ENCODE measurements around the gene EXOG. TPM values are rescaled to one million over a fixed set of nuclear protein-coding genes. Genes with fewer than 3 reads are reported as not detected.
"Not testable (repeated sequence)": the region's sequence is repeated elsewhere in the genome, so short reads cannot be mapped to it uniquely, and the experiment has no call there.

EXOG gene
- polyA plus RNA-seq, 6 donors from 2014 or later = 7.4 to 26.0 (median 10.5) TPM

- Mint-ChIP-seq H3K36me3 (peaks cover 0 to 4% of the 10 kb centered on the region in 2 donors), H3K27me3 (peaks cover 0 to 15% (median 10%) of the 10 kb centered on the region in 3 donors), H3K4me3 (no peak overlapping the region), H3K9me3 (peaks cover 0 to 9% (median 5%) of the 10 kb centered on the region in 7 donors), H3K27ac (no peak overlapping the region), H3K4me1 (no peaks in the 10 kb centered on the region)
- no peak for DNase-seq
- ATAC-seq (ENCODE audit: low read depth in 2 of 2) = no peak
Observed at GRCh38 chr3:38558864-38559263, 62.7 kb downstream of the EXOG start.

DNA sequence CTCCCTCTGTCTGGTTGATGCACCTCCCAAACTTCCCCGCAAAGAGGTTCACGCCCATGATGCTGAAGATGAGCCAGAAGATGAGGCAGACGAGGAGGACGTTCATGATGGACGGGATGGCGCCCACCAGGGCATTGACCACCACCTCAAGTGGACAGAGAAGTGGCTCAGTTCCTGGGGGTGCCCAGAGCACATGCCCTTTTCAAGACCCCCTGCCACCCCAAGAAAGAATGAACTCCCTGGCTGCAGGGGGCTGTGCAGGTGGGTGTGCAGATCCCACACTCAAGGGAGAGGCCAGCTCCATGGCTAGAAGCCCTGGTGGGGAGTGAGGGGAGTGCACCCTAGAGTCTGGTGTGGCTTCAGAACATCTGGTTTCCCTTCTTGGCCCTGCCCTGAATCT, 64.1 kb downstream of the EXOG start:
- ATAC-seq (ENCODE audit: low read depth in 2 of 2) (no peak), DNase-seq (no peak)
- H3K4me1 Mint-ChIP-seq = no peaks in the 10 kb centered on the region
- H3K27me3 Mint-ChIP-seq = peaks cover 0 to 15% (median 10%) of the 10 kb centered on the region in 3 donors
- H3K36me3 Mint-ChIP-seq = no peaks in the 10 kb centered on the region
- peaks cover 0 to 2% (median 0%) of the 10 kb centered on the region in 7 donors for H3K9me3 Mint-ChIP-seq
- no peak overlapping the region for H3K27ac Mint-ChIP-seq
- no peak overlapping the region for H3K4me3 Mint-ChIP-seq

DNA sequence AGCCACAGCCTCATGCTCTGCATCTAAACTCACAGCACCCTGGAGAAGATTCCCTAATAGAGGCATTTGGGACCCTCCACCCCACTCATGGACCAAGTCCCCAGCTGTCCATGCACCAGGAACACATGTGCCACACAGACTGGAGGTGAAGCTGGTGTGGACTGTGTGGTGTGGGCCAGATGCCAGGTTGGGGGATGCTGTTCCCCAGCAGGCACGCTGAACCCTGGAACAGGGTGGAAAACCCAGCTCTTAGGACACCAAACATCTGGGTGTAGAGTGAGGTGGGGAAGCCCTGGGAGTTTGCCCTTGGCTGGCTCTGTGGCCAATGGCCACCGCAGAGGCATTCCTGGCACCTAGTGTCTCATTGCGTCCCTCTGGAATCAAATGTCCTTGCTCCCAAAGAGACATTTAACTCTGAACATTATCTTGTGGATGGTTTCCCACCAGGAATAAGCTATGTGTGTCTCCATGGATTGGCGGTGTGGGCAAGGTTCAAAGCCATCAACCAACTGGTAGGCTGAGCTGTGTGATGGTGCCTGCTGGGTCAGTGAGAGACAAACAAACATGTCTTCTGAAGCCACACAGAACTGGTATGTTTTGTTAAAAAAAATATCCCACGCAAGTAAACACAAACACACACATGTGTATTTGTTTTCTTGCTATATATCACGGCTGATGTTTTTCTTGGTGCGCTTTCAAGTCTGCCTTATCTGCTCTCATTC, 65.0 kb downstream of the EXOG start:
- ATAC-seq (ENCODE audit: low read depth in 2 of 2) (no peak), DNase-seq (no peak)
- Mint-ChIP-seq H3K27ac (no peak overlapping the region), H3K4me1 (no peaks in the 10 kb centered on the region), H3K36me3 (no peaks in the 10 kb centered on the region), H3K27me3 (peaks cover 0 to 9% (median 7%) of the 10 kb centered on the region in 3 donors), H3K9me3 (peaks cover 0 to 2% (median 0%) of the 10 kb centered on the region in 7 donors), H3K4me3 (no peak overlapping the region)

DNA sequence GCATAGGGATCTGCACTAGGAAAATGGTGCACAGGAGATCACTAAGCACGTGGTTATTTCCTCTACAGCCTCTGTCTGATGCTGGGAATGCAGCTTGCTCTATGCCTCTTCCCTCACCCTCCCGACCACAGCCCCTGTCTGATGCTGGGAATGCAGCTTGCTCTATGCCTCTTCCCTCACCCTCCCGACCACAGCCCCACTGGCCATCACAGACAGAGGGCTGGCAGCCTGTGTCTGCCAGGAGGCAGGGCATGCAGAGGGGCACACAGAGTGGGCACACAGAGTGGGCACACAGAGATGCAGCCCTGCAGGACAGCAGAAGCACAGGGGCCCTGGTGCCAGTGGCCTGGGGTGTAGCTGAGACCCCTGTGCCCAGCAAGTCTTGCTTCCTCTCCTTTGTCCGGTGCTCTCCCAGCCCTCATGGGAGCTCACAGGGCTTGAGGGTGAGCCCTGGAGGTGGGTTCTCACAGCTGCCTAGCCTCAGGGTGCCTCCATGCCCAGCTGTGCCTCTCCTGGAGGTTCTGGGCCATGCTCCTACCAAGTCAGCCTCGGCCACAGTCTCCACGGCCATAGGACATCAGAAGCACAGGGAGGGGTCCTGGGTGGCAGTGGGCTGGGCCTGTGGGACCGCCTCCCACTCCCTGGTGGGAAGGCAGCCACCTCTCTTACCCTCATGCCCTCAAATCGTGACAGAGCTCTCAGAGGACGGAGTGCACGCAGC, 65.8 kb downstream of the EXOG start:
- H3K27ac Mint-ChIP-seq = no peak overlapping the region
- ATAC-seq (ENCODE audit: low read depth in 2 of 2) = no peak

DNA sequence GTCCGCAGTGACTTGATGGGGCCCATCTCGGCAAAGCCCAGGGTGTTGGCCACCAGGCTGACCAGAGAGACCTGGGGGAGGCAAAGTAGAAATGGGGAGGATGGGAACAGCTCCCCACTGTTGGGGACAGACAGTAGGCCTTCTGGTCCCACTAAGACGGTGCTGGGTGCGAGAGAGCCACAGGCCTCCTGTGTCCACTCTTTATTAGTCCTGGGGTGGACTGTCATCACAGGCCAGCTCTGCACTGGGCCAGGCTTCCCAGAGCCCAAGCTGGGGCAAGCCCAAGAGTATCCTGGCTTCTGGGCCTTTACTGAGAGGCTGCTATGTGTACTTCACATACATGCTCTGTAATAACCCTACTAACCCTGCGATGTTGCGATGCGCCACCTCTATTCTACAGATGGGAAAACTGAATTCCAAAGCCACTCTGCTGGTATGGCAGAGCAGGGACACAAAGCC, 66.4 kb downstream of the EXOG start:
- Mint-ChIP-seq H3K4me3 (no peak overlapping the region), H3K9me3 (peaks cover 0 to 2% (median 0%) of the 10 kb centered on the region in 7 donors), H3K4me1 (no peaks in the 10 kb centered on the region), H3K36me3 (no peaks in the 10 kb centered on the region), H3K27me3 (no peaks in the 10 kb centered on the region), H3K27ac (no peak overlapping the region)
- ATAC-seq (ENCODE audit: low read depth in 2 of 2) (no peak), DNase-seq (no peak)

More for the DNA sequence above, 65.8 kb downstream of the EXOG start:
- peaks cover 0 to 1% (median 0%) of the 10 kb centered on the region in 3 donors for H3K27me3 Mint-ChIP-seq
- DNase-seq = no peak
- H3K36me3 Mint-ChIP-seq = no peaks in the 10 kb centered on the region
- no peaks in the 10 kb centered on the region for H3K4me1 Mint-ChIP-seq
- H3K9me3 Mint-ChIP-seq = peaks cover 0 to 2% (median 0%) of the 10 kb centered on the region in 7 donors
- no peak overlapping the region for H3K4me3 Mint-ChIP-seq

DNA sequence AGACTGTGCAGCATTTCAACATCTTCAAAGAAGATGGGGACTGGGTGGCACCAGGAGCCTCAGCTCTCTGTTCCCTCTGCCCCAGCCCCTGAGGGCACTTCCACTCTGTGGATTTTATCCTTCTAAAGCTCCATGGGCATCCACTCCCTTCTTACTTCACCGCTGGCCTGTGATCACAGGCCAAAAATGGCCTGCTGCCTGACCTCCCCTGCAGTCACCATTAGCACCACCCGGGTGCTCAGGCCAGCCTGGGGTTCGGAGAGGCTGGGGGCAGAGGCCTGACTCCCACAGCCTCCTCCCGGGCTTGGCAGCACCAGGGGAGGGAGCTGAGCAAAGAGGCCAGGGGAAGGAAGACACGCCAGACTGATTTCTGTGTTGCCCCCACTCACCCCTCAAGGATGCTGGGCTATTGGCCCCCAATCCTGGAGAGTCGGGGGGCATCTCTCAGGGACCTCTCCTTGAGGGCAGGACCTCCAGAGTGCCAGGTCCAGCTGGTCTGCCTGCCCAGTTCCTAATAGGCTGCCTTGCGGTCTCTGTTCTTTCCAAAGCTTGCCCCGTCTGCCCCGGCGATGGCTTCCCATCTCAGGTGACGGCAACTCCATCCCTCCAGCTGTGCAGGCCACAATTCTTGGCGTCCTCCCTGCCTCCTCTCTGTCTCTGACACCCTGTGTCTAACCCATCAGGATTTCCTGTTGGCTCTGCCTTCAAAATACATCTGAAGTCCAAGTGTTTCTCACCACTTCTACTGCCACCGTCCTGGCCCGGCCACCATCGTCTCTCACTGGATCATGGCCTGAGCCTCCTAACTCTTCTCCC, 67.1 kb downstream of the EXOG start:
- no peak for ATAC-seq (ENCODE audit: low read depth in 2 of 2)
- H3K9me3 Mint-ChIP-seq = peaks cover 0 to 2% (median 0%) of the 10 kb centered on the region in 7 donors
- H3K27ac Mint-ChIP-seq = no peak overlapping the region
- H3K27me3 Mint-ChIP-seq = no peaks in the 10 kb centered on the region
- no peaks in the 10 kb centered on the region for H3K36me3 Mint-ChIP-seq
- H3K4me3 Mint-ChIP-seq = no peak overlapping the region
- no peaks in the 10 kb centered on the region for H3K4me1 Mint-ChIP-seq
- no peak for DNase-seq

DNA sequence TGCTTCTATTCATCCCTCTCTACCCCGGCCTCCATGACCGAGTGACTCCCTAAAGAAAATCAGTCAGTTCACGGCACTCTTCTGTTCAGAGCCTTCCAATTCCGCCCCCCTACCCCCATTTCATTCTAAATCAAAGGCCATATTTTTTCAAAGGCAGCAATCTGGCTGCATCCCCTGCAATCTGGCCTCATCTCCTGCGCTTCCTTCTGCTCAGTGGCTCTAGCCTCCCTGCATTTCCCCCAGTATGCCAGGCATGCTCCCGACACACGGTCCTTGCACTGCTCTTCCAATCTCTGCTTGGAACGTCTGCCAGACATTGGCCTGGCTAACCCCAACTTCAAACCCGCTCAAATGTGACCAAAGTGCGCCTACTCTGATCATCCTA, 67.7 kb downstream of the EXOG start:
- H3K4me3 Mint-ChIP-seq = no peak overlapping the region
- no peaks in the 10 kb centered on the region for H3K27me3 Mint-ChIP-seq
- H3K36me3 Mint-ChIP-seq = no peaks in the 10 kb centered on the region
- ATAC-seq (ENCODE audit: low read depth in 2 of 2) = no peak
- no peaks in the 10 kb centered on the region for H3K4me1 Mint-ChIP-seq
- H3K9me3 Mint-ChIP-seq = peaks cover 0 to 2% (median 0%) of the 10 kb centered on the region in 7 donors
- H3K27ac Mint-ChIP-seq = no peak overlapping the region
- DNase-seq = no peak

DNA sequence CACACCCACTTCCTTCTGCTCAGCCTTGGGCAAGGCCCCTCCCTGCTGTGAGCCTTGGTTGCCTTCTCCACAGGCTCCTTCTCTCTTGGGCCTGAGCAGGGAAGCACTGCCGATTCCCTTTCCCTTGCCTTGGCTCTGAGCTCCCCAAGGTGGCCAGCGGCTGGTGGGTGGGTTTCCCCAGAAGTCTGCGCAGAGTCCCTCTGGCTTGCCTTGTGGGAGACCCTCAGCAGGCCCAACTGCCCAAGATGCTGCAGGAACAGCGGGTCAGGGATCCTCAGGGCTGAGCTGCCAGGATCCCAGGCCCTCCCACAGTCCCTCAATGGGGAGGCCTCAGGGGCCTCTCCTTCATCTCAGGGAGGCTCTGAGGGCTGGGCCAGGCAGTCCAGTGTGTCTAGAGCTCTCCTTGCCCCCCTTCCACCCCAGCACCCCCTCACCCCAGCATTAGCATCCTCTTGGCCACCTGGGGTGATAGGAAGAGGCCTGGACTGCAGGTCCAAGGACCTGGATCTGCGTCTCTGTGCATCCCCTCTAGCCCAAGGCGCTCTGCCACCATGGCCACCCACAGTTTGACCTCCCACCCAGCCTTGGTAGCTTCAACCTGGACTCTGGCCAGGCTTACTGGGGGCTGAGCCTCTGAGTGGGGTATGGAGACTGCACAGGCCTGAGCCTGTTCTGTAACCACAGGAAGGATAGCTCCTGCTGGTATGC, 68.6 kb downstream of the EXOG start:
- Mint-ChIP-seq H3K27ac (no peak overlapping the region), H3K4me3 (no peak overlapping the region), H3K27me3 (no peaks in the 10 kb centered on the region), H3K9me3 (peaks cover 0 to 2% (median 0%) of the 10 kb centered on the region in 7 donors), H3K36me3 (no peaks in the 10 kb centered on the region), H3K4me1 (no peaks in the 10 kb centered on the region)
- ATAC-seq (ENCODE audit: low read depth in 2 of 2) = no peak
- DNase-seq = no peak

GRCh38 chr3:38565339-38566214, 69.4 kb downstream of the EXOG start:
- DNase-seq = no peak
- ATAC-seq (ENCODE audit: low read depth in 2 of 2) = no peak
- Mint-ChIP-seq H3K9me3 (no peaks in the 10 kb centered on the region), H3K27ac (no peak overlapping the region), H3K4me1 (no peaks in the 10 kb centered on the region), H3K36me3 (no peaks in the 10 kb centered on the region), H3K4me3 (no peak overlapping the region), H3K27me3 (no peaks in the 10 kb centered on the region)

DNA sequence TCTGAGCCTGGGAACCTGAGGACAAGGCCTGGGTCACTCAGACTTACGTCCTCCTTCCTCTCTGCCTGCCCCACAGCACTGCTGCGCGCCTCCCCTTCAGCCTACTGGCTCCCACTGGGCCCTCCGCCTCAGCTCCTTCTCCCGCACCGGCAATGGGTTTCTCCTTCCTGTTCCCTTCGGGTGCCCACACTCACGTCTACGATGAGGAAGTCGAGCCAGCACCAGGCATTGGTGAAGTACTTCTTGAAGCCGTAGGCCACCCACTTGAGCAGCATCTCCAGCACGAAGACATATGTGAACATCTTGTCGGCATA, 70.0 kb downstream of the EXOG start:
- Mint-ChIP-seq H3K36me3 (no peaks in the 10 kb centered on the region), H3K27ac (peak overlapping the region in 1 of 6 donors; percentile 56), H3K4me3 (no peak overlapping the region), H3K27me3 (no peaks in the 10 kb centered on the region), H3K9me3 (peaks cover 0 to 5% (median 0%) of the 10 kb centered on the region in 7 donors), H3K4me1 (no peaks in the 10 kb centered on the region)
- ATAC-seq (ENCODE audit: low read depth in 2 of 2) = no peak
- DNase-seq = no peak

DNA sequence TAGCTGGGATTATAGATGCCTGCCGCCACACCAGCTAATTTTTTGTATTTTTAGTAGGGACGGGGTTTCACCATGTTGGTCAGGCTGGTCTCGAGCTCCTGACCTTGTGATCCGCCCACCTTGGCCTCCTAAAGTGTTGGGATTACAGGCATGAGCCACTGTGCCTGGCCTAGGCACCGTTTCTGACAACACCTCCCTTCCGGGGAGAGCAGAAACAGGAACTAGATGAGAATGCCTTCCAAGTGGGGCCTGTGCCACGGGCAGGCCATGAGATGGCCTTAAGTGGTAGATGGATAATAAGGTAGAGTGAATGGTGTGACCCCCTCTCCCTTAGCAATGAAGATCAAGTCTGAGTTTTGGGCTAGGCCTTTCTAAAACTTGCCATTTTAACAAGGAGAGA, 70.7 kb downstream of the EXOG start:
- DNase-seq; H3K36me3 Mint-ChIP-seq; H3K9me3 Mint-ChIP-seq; H3K4me1 Mint-ChIP-seq; H3K27me3 Mint-ChIP-seq; H3K27ac Mint-ChIP-seq; ATAC-seq (ENCODE audit: low read depth in 2 of 2); H3K4me3 Mint-ChIP-seq: not testable (repeated sequence)

- DNase-seq = no peak
- ATAC-seq (ENCODE audit: low read depth in 2 of 2) = no peak
- peaks cover 0 to 5% (median 0%) of the 10 kb centered on the region in 7 donors for H3K9me3 Mint-ChIP-seq
- no peaks in the 10 kb centered on the region for H3K36me3 Mint-ChIP-seq
- H3K27me3 Mint-ChIP-seq = no peaks in the 10 kb centered on the region
- H3K4me1 Mint-ChIP-seq = no peaks in the 10 kb centered on the region
- no peak overlapping the region for H3K27ac Mint-ChIP-seq
- no peak overlapping the region for H3K4me3 Mint-ChIP-seq
Observed at GRCh38 chr3:38567498-38567897, 71.4 kb downstream of the EXOG start.
